Muscle of back (tissue), 11 donors: Measurements from ENCODE around the gene BANF1. TPM values are rescaled to one million over a fixed set of nuclear protein-coding genes. Genes with fewer than 3 reads are reported as not detected.
"Not testable (repeated sequence)": the region's sequence is repeated elsewhere in the genome, so short reads cannot be mapped to it uniquely, and the experiment has no call there.

ENCODE experiments used
- DNase-seq, 3 donors: peaks; one replicate each; pipeline versions ENCODE4 v3.0.0 to v3.0.0-alpha.2; 2013
- polyA plus RNA-seq, 10 donors: library from polyadenylated mRNA; unstranded; fragments of 120-200 nt; gene quantifications; one replicate each; pipeline ENCODE4 v1.2.1, GENCODE V29; 2013; ENCODE audit not compliant: insufficient read length in 10 of 10

BANF1 gene
- polyA plus RNA-seq, 10 donors, result 199 to 250 (median 215) TPM

DNA sequence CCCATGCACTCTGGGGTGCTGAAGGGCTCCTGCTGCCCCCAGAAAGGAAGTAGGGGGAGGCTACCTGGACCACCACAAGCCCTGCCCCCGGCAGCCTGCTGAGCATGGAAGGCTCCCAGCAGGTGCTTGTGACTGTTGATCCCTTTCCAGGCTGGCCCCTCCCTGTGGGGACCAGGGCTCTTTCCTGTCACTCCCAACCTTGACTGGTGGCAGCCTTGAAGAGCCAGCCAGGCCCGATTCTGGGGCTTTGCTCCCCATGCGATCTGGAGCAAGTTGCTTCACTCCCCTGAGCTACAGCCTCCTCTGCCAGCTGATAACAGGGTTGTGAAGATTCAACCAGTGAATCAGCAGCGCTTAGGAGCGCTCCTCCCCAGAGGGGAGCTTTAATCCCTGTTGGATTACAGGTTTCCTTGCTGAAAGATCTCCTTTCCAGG is 4.9 kb downstream of the BANF1 start:
- DNase-seq, result no peak

DNA sequence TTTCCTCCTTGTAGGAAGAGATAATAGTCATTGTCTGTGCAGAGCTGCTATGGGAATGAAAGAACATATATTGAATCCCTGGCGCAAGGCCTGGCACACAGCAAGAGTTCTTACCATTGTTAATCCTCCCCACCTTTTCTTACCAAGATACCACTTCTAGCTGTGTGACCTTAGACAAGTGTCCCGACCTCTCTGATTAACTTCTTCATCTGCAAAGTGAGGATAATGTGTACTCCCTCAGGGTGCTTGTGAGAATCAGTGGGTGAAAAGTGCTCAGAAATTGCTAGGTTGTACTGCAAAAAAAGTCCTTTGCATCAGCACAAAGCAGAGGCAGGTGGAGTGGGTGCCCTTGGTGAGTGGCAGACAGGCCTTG is 5.8 kb downstream of the BANF1 start:
- DNase-seq, result no peak

DNA sequence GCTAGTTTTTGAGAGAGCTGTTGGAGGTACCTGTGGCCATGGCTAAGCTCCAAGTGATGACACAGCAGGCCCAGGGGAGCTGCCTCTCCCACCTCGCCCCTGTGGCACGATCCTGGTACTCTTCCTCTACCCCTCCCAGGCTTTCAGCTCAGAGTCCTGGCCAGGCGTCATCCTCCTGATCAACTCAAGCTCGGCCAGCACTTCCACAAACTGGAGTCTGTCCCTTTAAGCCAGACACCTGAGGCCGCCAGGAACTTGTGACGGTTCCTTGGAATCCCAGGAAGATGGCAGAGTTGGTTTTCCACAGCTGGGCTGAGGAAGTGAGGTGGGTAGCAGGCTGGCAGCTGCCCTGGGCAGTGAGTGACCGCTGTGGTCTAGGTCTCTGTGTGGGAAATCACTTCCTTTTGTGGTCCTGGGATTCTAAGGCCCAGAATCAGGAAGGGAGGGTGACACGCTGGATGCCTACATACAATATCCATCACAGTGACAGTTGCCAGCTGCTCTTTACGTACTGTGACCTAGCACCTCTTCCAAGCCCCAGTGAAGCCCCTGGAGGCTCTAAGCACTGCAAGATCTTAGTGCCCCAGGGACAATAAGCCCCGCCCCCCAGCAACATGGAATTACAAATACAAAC is 6.3 kb downstream of the BANF1 start:
- no peak for DNase-seq

DNA sequence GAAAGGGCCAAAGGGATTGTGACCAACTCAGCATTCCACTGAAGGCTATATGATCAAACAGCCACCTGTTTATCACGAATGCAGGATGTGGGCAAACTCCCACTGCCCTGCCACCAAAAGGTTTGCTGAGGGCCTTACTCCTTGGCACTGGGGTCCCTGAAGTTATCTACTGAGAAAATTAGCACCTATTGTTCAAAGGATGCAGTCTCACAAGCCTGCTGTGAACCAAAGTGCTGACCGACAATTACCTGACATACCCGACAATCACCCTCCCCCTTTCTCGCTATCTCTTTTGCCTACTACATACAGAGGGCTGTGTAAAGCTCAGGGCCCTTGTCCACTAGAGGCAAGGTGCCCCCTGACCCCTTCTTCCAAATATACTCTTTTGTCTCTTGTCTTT is 7.7 kb downstream of the BANF1 start:
- DNase-seq, result not testable (repeated sequence)

DNA sequence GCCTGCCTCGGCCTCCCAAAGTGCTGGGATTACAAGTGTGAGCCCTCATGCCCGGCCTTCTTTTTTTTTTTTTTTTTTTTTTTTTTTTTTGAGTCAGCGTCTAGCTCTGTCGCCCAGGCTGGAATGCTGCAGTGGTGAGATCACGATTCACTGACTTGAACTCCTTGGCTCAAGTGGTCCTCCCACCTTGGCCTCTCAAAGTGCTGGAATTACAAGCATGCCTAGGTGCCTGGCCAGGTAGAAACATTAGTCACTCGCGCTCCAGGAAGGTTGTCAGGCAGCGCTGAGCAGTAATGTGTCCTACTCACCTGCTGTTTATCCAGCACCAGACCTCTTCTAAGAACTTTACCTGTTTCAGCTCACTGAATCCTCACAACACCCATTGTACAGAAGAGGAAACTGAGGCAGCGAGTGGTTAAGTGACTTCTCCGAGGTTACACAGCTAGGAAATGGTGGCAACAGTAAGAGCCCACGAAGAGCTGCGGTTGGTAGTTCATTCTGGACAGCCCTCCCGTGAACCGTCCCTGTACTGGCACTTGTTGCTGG is 9.0 kb downstream of the BANF1 start:
- DNase-seq, result no peak

DNA sequence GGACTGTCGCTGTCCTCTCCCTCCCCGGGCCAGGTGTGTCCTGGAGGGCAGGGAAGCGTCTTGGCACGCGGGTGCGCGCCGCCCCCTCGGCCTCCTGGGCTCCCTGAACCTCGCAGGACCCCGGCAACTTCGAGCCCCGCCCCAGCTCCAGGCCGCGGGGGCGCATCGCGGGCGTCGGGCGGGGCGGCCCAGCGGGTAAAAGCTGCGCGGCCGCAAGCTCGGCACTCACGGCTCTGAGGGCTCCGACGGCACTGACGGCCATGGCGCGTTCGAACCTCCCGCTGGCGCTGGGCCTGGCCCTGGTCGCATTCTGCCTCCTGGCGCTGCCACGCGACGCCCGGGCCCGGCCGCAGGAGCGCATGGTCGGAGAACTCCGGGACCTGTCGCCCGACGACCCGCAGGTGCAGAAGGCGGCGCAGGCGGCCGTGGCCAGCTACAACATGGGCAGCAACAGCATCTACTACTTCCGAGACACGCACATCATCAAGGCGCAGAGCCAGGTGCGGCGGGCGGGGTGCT is 9.5 kb downstream of the BANF1 start, which contains the start of gene CST6:
TSS of gene CST6 (plus strand) at position 224 of the 519 bp plus-strand sequence. CDS start at position 261, 37 bp downstream.
- DNase-seq, result no peak

DNA sequence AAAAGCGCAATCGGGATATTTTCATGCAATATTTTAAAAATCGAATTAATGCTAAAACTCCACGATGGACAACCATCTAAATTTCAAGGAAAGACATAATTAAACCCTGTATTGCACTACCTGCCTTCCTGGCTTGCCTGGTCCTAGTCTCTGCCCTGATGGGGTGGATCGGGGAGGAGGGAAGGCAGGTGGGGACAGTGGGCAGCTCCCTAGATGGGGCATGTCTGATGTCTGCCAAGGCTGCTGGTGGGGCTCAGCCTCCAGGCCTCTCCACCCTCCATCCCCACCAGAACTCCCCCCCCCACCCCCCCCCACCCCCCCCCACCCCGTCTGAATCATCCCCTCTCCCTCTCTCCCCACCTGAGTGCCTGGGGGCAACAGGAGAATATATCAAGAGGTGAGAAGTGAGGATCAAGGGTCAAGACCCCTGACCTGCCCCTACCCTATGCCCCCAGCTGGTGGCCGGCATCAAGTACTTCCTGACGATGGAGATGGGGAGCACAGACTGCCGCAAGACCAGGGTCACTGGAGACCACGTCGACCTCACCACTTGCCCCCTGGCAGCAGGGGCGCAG is 10.2 kb downstream of the BANF1 start:
- no peak for DNase-seq

DNA sequence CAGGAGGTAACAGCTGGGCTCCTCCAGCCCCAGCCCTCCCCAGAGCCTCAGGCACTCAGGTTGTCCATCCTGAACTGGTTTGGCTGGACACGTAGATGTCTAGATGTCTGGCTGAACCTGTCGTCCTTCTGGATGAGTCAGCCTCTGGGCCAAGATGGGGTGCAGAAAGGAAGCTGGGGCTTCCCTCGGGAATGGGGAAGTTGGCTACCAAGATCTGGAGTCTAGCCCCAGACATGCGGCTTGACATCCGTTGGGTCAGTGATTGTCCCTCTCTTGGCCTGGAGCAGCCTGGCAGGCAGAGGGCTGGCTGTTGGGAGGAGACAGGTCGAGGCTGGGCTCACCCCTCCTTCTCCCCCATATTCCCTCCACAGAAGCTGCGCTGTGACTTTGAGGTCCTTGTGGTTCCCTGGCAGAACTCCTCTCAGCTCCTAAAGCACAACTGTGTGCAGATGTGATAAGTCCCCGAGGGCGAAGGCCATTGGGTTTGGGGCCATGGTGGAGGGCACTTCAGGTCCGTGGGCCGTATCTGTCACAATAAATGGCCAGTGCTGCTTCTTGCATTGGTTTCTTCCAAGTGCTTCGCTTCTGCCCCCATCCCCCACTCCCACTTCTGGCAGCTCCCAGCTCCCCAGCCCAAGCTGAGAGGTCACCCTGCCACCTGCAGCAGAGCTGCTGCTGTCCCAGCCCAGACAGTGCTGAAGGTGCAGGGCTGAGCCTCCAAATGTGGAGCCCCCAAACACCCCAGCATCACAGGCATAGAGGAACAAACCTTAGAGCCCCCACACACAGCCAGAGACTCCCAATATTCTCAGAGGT is 10.9 kb downstream of the BANF1 start:
- no peak for DNase-seq

DNA sequence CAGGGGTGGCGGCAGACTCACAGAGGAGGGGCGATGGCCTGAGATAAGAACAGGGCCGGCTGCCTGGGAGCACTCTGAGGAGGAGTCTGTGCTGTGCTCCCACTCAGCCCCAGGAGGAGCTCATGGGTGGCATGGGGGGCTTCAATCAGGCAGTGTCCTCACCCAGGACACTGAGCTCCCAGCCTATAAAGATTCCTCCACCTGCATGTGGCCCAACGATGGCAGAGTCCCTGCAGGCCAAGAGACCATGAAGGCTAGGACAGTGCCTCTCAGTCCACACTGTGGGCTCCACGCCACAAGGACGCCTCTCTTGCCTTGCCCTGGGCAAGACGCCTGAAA is 11.4 kb downstream of the BANF1 start:
- no peak for DNase-seq

DNA sequence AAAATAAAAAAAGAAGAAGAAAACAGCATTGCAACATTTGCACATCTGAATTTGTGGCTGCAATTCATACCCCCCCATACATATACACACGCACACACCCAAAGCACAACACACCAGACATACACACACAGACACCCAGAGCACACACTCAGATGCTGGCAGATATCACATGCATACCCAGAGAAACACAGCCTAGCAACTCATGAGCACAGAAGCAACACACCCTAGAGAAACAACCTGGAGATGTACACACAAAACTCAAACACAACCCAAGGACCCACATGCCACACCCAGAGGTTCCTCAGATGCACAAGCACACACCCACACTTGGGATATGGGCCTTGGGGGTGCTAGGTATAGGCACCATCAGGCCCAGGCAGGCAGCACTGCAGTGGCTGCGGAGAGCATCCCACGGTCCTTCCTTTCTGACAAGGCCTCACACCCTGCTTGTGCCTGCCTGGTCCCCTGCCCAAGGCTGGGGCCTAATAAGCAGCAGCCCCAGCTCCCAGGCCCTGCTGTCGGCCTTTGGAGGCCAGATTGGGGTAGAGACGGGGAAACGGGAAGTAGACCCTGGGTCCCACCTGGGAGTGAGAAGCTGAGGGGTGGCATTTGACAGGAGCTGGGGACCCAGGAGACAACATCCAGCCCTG is 12.6 kb downstream of the BANF1 start:
- DNase-seq, result no peak

DNA sequence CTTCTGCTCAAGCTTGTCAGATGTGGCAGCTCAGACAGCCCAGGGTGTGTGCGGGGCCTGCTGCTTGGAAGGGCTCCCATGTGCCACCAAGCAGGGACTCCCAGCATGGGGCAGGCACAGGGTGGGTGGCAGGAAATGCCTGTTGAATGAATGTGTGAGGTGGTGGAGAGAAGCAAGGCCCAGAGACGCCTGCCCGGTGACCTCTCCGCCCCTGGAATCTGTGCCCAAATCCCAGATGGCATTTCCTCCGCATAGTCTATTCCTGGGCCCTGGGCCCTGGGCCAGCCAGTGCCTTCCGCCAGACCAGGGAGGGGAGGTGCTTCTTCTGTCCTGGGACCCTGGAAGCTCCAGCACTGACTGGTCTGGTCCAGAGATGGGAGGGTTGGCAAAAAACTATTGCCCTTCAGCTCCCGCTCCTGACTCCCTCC is 13.2 kb downstream of the BANF1 start:
- no peak for DNase-seq

DNA sequence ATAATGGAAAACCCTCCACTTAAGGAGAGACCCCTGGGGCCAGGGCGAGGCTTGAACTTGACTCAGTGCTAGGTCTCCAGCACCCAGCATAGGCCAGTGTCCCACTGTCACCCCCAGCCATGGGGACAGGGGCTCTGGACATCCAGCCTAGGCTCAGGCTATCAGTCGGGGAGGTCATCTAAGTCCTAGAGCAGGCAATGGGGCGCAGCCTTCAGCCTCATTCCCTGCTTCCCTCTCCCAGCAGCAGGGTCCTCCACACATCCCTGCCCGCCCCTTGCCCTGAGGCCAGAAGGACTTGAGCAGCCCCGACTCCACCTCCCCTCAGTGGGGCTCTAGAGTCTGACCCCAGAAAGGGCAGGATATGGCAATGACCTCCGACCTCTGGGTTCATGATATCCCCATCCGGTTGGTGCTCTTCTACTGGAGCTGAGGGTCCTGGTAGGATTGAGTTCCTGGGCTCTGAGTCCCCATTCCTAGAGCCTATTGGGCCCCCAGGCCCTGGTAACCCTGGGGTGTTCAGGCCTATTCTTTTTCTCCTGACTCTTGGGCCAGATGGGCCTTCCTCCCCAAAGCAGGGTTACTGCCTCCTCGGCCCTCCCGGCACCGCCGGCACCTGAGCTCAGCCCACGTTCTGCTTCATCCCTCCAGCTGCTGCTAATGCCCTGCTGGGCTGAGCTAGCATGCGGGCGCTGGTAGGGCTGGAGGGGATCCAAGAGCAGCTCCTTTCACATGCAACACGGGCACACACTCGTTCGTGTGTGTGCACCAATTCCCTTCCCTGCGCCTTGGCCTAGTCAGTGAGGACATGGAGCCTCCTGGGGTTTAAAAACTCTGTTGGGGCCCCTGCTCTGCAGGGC is 13.9 kb downstream of the BANF1 start:
- no peak for DNase-seq

DNA sequence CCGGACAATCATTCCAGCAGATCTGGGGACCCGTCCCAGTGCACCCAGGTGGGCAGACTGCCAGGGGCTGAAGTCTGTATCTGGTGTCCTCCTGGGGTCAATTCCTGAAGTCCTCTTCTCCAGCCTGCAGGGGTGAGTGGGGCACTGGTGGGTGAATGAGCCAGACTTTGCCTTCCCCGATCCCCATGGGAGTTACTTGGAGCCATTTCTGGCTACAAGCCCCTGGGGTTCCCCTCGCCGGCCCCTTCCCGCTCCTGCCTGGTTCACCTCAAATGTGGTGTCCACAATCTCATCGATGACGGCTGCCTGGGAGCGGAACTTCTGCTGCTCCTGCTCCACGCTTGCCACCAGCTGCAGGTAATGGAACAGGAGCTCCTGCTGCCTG is 14.5 kb downstream of the BANF1 start:
- no peak for DNase-seq

DNA sequence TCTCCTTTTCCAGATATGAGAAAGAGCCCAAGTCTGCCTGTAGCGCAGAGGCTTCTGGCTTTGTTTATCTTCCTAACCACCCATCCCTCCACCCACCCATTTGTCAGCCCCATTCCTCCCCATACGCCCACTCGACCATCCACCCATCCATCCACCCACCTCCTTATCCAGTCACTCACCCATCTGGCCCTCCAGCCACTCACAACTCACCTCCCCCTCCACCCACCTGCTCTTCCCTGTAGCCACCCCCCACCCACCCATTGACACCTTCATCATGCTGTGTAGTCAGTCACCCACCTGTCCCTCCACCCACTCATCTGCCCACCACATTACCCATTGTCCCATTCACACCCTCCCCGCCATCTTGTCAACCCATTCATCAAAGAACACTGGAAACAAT is 15.0 kb downstream of the BANF1 start:
- no peak for DNase-seq

DNA sequence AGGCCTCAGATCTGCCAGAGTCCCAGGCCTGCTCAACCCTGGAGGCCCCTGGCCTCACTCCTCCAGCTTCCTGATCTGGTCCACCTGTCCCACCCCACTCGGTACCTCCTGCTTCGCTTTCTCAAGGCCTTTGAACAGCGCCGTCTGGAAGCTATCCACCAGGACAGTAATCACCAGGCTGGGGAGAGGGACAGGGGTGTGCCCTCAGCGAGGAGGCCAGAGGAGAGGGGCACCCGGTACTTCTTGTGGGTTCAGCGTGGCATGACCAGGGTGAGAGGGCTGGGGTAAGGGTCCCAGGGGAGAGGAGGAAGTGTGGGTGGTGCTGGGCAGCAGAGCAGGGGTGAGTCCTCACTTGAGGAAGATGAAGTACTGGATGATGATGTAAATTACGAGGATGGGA is 17.9 kb downstream of the BANF1 start:
- no peak for DNase-seq

DNA sequence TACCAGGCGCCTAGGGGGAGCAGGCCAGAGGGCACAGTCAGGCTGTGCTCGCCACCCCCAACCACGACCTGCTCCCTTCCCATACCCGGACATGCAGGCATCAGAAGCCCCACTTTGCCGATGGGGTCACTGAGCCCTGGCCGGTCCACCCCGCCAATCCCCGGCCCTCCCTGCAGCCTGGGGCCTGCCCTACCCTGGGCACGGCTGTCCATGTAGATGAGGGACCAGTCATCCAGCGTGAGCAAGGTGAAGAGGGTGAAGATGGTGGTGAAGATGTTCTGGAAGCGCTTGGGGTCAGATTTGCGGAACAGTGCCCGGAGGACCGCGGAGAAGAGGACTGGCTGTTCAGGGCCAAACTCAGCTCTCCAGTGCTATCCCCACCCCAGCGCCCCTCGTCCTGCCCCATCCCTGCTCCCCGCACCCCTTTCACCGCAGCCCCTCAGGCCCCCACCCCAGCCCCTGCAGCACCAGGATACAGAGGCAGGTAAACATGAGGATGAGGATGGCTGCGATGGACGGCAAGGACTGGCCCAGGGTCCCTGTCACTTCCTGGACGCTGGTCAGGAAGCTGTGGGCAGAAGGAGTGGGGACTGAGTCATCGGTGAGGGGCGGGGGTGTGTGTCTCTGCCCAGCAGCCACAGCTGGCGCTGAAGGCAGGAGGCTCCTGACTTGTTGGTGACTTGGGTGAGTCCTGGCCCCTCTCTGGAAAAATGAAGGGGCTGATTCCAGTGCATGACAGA is 18.5 kb downstream of the BANF1 start:
- no peak for DNase-seq

DNA sequence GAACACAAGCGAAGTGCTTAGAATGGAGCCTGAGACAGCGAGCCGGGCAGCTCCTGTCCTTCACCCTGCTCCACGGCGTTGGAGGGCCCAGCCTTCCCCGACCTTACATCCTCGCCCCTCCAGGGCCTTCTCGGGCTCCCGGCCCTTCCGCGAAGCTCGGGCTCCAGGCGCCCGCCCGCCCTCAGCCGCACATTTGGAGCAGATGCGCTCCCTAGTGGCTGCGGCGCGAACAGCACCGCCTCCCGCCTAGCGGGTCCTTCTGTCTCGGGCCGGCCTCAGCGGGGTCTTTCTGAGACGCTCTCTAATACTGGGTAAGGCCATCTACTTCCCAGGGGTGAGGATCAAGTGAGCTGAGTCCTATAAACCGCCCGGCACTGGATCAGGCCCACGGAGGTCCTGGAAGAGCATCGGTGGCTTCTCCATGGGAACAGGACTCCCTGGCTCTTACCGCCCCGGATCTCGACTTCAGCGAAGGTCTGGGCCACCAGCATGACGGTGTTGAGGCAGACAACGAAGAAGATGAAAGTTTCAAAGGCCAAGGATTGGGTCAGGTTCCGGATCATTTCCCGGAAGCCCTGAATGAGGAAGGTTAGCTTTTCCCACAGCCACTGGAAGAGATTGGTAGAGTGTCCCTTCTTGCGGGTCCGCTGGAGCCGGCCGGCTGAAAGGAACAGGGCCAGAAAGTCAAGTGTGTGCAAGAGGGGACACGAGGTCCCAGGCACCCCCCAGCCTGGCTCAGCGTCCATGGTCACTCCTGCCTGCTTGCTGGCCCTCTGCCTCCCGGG is 20.3 kb downstream of the BANF1 start:
- peak; percentile 35 to 83 (median 55) for DNase-seq

DNA sequence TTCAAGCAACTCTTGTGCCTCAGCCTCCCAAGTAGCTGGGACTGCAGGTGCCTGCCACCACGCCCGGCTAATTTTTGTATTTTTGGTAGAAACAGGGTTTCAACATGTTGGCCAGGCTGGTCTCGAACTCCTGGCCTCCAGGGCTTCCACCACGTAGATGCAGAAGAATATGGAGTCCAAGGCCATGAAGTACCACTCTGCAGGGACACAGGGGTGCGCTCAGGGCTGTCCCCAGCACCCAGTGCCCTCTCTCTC is 20.8 kb downstream of the BANF1 start:
- DNase-seq, result not testable (repeated sequence)

DNA sequence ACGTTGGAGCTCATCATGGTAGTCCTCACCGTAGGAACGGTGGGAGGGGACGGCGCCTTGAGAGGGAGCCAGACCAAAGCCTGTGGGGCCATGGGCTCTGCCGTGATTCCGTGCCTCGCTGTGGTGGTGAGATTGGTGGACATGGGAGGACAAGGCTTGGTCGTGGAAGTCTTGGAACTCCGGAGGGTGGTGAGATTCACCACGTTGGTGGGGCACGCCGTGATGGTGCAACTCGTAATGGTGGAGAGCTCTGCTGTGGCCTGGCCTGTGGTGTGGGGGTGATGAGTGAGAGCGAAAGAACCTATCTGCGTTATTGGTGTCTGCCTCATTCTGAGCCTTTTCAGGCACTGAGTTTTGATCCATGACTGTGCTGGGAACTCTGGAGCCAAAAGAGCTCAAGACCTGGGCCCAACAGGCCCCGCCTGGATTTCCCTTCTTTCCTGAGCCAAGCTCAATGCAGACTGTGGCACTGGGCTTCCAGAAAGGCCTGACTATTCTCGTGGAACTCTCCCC is 23.8 kb downstream of the BANF1 start, which contains the start of gene CATSPER1:
TSS of gene CATSPER1 (minus strand) at position 463 of the 513 bp plus-strand sequence. CDS start at position 363, 100 bp downstream.
- no peak for DNase-seq
